GM19328 (cell line): ENCODE measurements around the gene C21orf58.

Experiments
- ATAC-seq: cut with Tn5 transposase; IDR thresholded peaks from one replicate; pipeline ENCODE4 v1.9.1; 2021; ENCODE audit warnings: mild to moderate bottlenecking, moderate library complexity; ENCODE audit not compliant: unreplicated experiment

C21orf58 gene

GRCh38 chr21:46264690-46265144 lies 59.0 kb downstream of the C21orf58 start:
- no peak for ATAC-seq

- ATAC-seq = no peak
Observed at GRCh38 chr21:46264046-46264689, 59.5 kb downstream of the C21orf58 start.

- ATAC-seq = no peak
Observed at GRCh38 chr21:46256501-46256994, 67.1 kb downstream of the C21orf58 start.

- no peak for ATAC-seq
Observed at GRCh38 chr21:46255758-46256337, 67.8 kb downstream of the C21orf58 start.

- no peak for ATAC-seq
Observed at GRCh38 chr21:46255166-46255565, 68.5 kb downstream of the C21orf58 start.

GRCh38 chr21:46254208-46254975 lies 69.3 kb downstream of the C21orf58 start:
- no peak for ATAC-seq

- no peak for ATAC-seq
Observed at GRCh38 chr21:46253610-46254124, 70.0 kb downstream of the C21orf58 start.

GRCh38 chr21:46252840-46253239 lies 70.8 kb downstream of the C21orf58 start:
- no peak for ATAC-seq
